Liver (tissue), 9 donors: ENCODE results near the gene PRDX1. TPM values are rescaled to one million over a fixed set of nuclear protein-coding genes. Genes with fewer than 3 reads are reported as not detected.

ENCODE experiments used
- DNase-seq: peaks from one replicate; pipeline ENCODE4 v3.0.0-alpha.2; 2017; ENCODE audit warnings: low spot score
- H3K27ac ChIP-seq, 2 donors: one replicate each; pipeline ENCODE4 v1.7.0; 2013; ENCODE audit warnings: inconsistent platforms in 2 of 2, low read length in 2 of 2, control low read depth in 1 of 2, low read depth in 1 of 2, mild to moderate bottlenecking in 1 of 2
- H3K27me3 ChIP-seq, 4 donors: one replicate each; pipeline versions ENCODE4 v1.6.1 to v1.7.0; 2013; ENCODE audit warnings: low read length in 3 of 4, inconsistent platforms in 1 of 4, mild to moderate bottlenecking in 1 of 4, moderate library complexity in 1 of 4; ENCODE audit not compliant: control insufficient read depth in 4 of 4, insufficient read depth in 4 of 4
- H3K36me3 ChIP-seq, 4 donors: one replicate each; pipeline versions ENCODE4 v1.6.1 to v1.7.0; 2013; ENCODE audit warnings: low read length in 3 of 4, mild to moderate bottlenecking in 3 of 4, low read depth in 1 of 4, moderate library complexity in 1 of 4; ENCODE audit not compliant: control insufficient read depth in 4 of 4, insufficient read depth in 3 of 4
- H3K4me1 ChIP-seq, 4 donors: one replicate each; pipeline versions ENCODE4 v1.6.1 to v1.7.0; 2013; ENCODE audit warnings: low read length in 3 of 4, mild to moderate bottlenecking in 3 of 4, moderate library complexity in 1 of 4; ENCODE audit not compliant: control insufficient read depth in 4 of 4, insufficient read depth in 4 of 4
- H3K4me3 ChIP-seq, 3 donors: one replicate each; pipeline versions ENCODE4 v1.6.1 to v1.7.0; 2013; ENCODE audit warnings: low read length in 3 of 3, control low read depth in 1 of 3, low read depth in 1 of 3, mild to moderate bottlenecking in 1 of 3
- H3K9ac ChIP-seq, 2 donors: one replicate each; pipeline ENCODE4 v1.7.0; 2013; ENCODE audit warnings: low read length in 2 of 2, mild to moderate bottlenecking in 2 of 2, moderate library complexity in 2 of 2, control low read depth in 1 of 2, low read depth in 1 of 2
- H3K9me3 ChIP-seq, 4 donors: one replicate each; pipeline versions ENCODE4 v1.6.1 to v1.7.0; 2013; ENCODE audit warnings: low read length in 3 of 4; ENCODE audit not compliant: control insufficient read depth in 4 of 4
- ATF3 ChIP-seq: IDR thresholded peaks from 2 replicates; pipeline ENCODE4 v1.6.1; 2016; ENCODE audit warnings: antibody characterized with exemption
- CTCF ChIP-seq: fragments of 150-350 bp; IDR thresholded peaks from 2 replicates; pipeline ENCODE4 v1.5.1; 2017; ENCODE audit warnings: improper control_type of control experiment, low read depth, low read length; ENCODE audit not compliant: missing input control
- EGR1 ChIP-seq, 2 donors: IDR thresholded peaks; 2 replicates each; pipeline ENCODE4 v1.6.1; 2016 to 2018; ENCODE audit warnings: antibody characterized with exemption in 2 of 2, low read depth in 2 of 2
- FOXA1 ChIP-seq: IDR thresholded peaks from 2 replicates; pipeline ENCODE4 v1.6.1; 2016; ENCODE audit warnings: antibody characterized with exemption
- FOXA2 ChIP-seq: IDR thresholded peaks from 2 replicates; pipeline ENCODE4 v1.6.1; 2016; ENCODE audit warnings: antibody characterized with exemption
- GABPA ChIP-seq, 2 donors: IDR thresholded peaks in 1 of 2; conservative IDR thresholded peaks in 1 of 2; 2 replicates each; pipeline ENCODE4 v1.6.1; 2016; ENCODE audit warnings: antibody characterized with exemption in 2 of 2, mild to moderate bottlenecking in 1 of 2, moderate library complexity in 1 of 2
- HNF4A ChIP-seq, 2 donors: conservative IDR thresholded peaks; 2 replicates each; pipeline ENCODE4 v1.6.1; 2016; ENCODE audit warnings: antibody characterized with exemption in 2 of 2, mild to moderate bottlenecking in 2 of 2
- HNF4G ChIP-seq: IDR thresholded peaks from 2 replicates; pipeline ENCODE4 v1.6.1; 2016; ENCODE audit warnings: antibody characterized with exemption
- JUND ChIP-seq, 2 donors: IDR thresholded peaks; 2 replicates each; pipeline ENCODE4 v1.6.1; 2016; ENCODE audit warnings: antibody characterized with exemption in 2 of 2
- NR2F2 ChIP-seq: IDR thresholded peaks from 2 replicates; pipeline ENCODE4 v1.6.1; 2016; ENCODE audit warnings: antibody characterized with exemption
- RAD21 ChIP-seq, 2 donors: IDR thresholded peaks; 2 replicates each; pipeline ENCODE4 v1.6.1; 2016; ENCODE audit warnings: antibody characterized with exemption in 2 of 2, mild to moderate bottlenecking in 2 of 2
- TAF1 ChIP-seq: conservative IDR thresholded peaks from 2 replicates; pipeline ENCODE4 v1.6.1; 2016; ENCODE audit warnings: antibody characterized with exemption, mild to moderate bottlenecking
- YY1 ChIP-seq: IDR thresholded peaks from 2 replicates; pipeline ENCODE4 v1.6.1; 2016; ENCODE audit warnings: antibody characterized with exemption, mild to moderate bottlenecking
- WGBS: extraction: QIAGEN DNeasy Blood & Tissue Kit; methylation state at CpG from one replicate; pipeline ENCODE4 v1.1.7; 2013; 5-methylcytosine and 5-hydroxymethylcytosine counted together
- polyA plus RNA-seq, 2 donors: library from polyadenylated mRNA; stranded (reverse) in 1 of 2; unstranded in 1 of 2; fragments of 200-250 nt in 1 of 2; fragments of >200 nt in 1 of 2; fragmentation: Nextera tagmentation in 1 of 2; extraction: Ambion mirVana in 1 of 2; gene quantifications; one replicate each; pipeline versions ENCODE4 v1.2.1 to v1.2.3, GENCODE V29; 2013 to 2015
- total RNA-seq, 2 donors: library from RNA; depleted of rRNA; stranded (reverse); fragments of >200 nt; gene quantifications; one replicate each; pipeline ENCODE4 v1.2.3, GENCODE V29; 2014
- TF ChIP-seq, protein P1 (sequence below): IDR thresholded peaks from 2 replicates; pipeline ENCODE4 v1.6.1; 2016; ENCODE audit warnings: antibody characterized with exemption, mild to moderate bottlenecking
- TF ChIP-seq, protein P2 (sequence below): IDR thresholded peaks from 2 replicates; pipeline ENCODE4 v1.6.1; 2016; ENCODE audit warnings: antibody characterized with exemption
- donor health status: healthy.
- donor health status: healthy.
- donor health status: healthy.
- donor health status: healthy.
- donor health status: healthy.

PRDX1 gene
- total and polyA plus RNA-seq, 4 donors = 270 to 623 (median 397) TPM

DNA sequence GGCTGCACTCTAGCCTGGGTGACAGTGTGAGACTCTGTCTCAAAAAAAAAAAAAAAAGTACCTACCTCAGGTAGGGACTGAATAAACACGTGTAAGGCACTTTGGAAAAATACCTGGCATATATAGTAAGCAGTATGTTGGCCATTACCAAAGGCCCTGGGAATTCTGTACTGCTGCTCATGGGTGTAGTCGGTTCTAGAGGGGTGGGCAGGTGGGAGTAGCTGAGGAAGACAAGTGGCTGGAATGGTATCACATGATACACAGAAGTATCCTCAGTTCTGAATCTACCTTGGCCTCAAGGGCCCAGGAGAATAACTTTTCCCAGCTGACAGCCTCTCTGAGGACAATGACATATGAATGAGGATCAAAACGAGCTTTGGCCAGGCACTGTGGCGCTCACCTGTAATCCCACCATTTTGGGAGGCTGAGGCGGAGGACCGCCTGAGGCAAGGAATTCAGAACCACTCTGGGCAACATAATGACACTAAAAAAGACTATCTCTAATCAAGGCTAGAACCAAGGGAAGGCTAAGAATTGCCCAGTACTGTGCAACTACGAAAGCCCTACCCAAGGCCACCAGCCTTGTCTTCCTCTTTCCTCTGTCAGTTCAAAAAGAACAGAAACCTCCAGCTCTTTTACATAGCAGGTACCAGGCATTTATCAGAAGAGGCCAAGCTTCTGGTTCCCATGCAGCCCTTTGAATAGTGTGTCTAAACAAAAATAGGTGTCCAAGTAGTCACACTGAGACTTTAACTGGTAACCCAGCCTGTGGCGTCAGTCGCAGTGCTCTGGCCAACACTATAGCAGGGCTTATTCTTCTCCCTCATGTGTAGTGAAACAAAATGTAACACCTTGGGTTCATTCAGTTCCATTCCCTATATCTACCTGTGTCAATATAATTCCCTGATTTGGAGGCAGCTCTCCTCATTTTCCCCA is 11.4 kb downstream of the PRDX1 start:
- Histone ChIP-seq H3K9ac (no peak overlapping the region), H3K36me3 (peaks cover 13 to 55% (median 49%) of the 10 kb centered on the region in 4 donors), H3K27ac (no peak overlapping the region), H3K4me1 (peaks cover 0 to 27% (median 17%) of the 10 kb centered on the region in 4 donors), H3K9me3 (no peaks in the 10 kb centered on the region), H3K27me3 (no peaks in the 10 kb centered on the region), H3K4me3 (no peak overlapping the region)
- 73% methylated on average over 9 of the region's 9 CpGs for WGBS
- DNase-seq = no peak
- no peak for TF ChIP-seq RAD21 (IDR thresholded peaks at IDR 0.05)
- TF ChIP-seq, protein P1, sequence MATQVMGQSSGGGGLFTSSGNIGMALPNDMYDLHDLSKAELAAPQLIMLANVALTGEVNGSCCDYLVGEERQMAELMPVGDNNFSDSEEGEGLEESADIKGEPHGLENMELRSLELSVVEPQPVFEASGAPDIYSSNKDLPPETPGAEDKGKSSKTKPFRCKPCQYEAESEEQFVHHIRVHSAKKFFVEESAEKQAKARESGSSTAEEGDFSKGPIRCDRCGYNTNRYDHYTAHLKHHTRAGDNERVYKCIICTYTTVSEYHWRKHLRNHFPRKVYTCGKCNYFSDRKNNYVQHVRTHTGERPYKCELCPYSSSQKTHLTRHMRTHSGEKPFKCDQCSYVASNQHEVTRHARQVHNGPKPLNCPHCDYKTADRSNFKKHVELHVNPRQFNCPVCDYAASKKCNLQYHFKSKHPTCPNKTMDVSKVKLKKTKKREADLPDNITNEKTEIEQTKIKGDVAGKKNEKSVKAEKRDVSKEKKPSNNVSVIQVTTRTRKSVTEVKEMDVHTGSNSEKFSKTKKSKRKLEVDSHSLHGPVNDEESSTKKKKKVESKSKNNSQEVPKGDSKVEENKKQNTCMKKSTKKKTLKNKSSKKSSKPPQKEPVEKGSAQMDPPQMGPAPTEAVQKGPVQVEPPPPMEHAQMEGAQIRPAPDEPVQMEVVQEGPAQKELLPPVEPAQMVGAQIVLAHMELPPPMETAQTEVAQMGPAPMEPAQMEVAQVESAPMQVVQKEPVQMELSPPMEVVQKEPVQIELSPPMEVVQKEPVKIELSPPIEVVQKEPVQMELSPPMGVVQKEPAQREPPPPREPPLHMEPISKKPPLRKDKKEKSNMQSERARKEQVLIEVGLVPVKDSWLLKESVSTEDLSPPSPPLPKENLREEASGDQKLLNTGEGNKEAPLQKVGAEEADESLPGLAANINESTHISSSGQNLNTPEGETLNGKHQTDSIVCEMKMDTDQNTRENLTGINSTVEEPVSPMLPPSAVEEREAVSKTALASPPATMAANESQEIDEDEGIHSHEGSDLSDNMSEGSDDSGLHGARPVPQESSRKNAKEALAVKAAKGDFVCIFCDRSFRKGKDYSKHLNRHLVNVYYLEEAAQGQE = no peak
- TF ChIP-seq EGR1 (IDR thresholded peaks at IDR 0.05; ENCODE audit: low read depth in 2 of 2) = no peak
- no peak for TF ChIP-seq TAF1
- TF ChIP-seq JUND (IDR thresholded peaks at IDR 0.05) = no peak
- TF ChIP-seq YY1 = no peak
- no peak for TF ChIP-seq HNF4G
- TF ChIP-seq GABPA (IDR thresholded peaks at IDR 0.05 in 1 of 2, conservative IDR thresholded peaks at IDR 0.05 in 1 of 2) = no peak
- TF ChIP-seq HNF4A (conservative IDR thresholded peaks at IDR 0.05) = no peak
- no peak for TF ChIP-seq ATF3
- no peak for TF ChIP-seq FOXA2
- no peak for TF ChIP-seq NR2F2
- TF ChIP-seq, protein P2, sequence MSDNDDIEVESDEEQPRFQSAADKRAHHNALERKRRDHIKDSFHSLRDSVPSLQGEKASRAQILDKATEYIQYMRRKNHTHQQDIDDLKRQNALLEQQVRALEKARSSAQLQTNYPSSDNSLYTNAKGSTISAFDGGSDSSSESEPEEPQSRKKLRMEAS = no peak
- TF ChIP-seq FOXA1 = no peak
- TF ChIP-seq CTCF = no peak
